ENCODE measurements around the gene EPC1. TPM values are rescaled to one million over a fixed set of nuclear protein-coding genes. Genes with fewer than 3 reads are reported as not detected.
"Not testable (repeated sequence)": the region's sequence is repeated elsewhere in the genome, so short reads cannot be mapped to it uniquely, and the experiment has no call there.

The EPC1 gene
- total and polyA plus RNA-seq, 2 donors from 2014 or later = 12.3 to 42.6 TPM

DNA sequence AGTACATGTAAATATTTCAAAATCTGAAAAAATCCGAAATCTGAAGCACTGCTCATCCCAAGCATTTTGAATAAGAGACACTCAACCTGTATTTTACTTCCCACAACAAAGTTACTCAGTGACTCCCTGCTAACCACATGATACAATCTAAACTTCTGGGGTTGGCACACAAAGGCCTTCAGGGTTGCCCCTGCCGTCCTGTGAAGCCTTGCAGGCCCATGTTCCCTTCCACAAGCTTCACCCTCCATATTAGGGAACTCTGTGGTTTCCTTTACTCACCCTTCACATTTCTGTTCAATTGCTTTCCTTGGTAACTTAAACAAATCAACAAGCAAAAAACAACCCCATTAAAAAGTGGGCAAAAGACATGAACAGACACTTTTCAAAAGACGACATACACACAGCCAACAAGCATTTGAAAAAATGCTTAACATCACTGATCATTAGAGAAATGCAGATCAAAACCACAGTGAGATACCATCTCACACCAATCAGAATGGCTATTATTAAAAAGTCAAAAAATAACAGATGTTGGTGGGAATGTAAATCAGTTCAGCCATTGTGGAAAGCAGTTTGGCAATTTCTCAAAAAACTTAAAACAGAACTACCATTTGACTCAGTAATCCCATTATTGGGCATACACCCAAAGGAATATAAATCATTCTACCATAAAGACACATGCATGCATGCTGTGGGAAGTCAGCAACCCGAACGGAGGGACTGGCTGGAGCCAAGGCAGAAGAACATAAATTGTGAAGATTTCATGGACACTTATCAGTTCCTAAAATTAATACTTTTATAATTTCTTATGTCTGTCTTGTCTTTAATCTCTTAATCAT lies 128.5 kb downstream of the EPC1 start:
- DNase-seq; H3K9me3 ChIP-seq (ENCODE audit: control insufficient read depth in 2 of 3, insufficient read depth in 1 of 3, low read length in 3 of 3); H3K27ac ChIP-seq (ENCODE audit: low read depth in 2 of 2, low read length in 2 of 2); H3K27me3 ChIP-seq (ENCODE audit: control insufficient read depth, insufficient read depth, low read length); H3K4me3 ChIP-seq (ENCODE audit: low read length in 3 of 3); H3K4me1 ChIP-seq (ENCODE audit: control insufficient read depth in 2 of 3, insufficient read depth in 2 of 3, low read depth in 1 of 3, low read length in 3 of 3); intact Hi-C loops (cut with DNase I); H3K36me3 ChIP-seq (ENCODE audit: control insufficient read depth in 2 of 3, insufficient read depth in 3 of 3, low read length in 3 of 3); FAIRE-seq; H3K9ac ChIP-seq (ENCODE audit: low read length in 3 of 3): not testable (repeated sequence)

Other genes with a start within 250 kb of the EPC1 start
- 28.0 TPM for gene CCDC7, start 99.0 kb upstream of the EPC1 start, total RNA-seq
- gene CCDC7, start 99.0 kb upstream of the EPC1 start, polyA plus RNA-seq (ENCODE audit: insufficient read depth, low read depth, low replicate concordance) = 0.84 TPM

Data from kidney (tissue), 11 donors.